MM.1S (cell line): ENCODE data around the gene OR5B12.

ENCODE experiments used
- DNase-seq: peaks from one replicate; pipeline ENCODE4 v3.0.0-alpha.2; 2015
- H2AFZ ChIP-seq: fragments of 300-600 bp; sonication (generic); 2 replicates; pipeline ENCODE4 v1.6.0; 2016; ENCODE audit warnings: antibody characterized with exemption, low read length
- H3F3A ChIP-seq: fragments of 300-600 bp; sonication (generic); 2 replicates; pipeline ENCODE4 v1.6.1; 2016; ENCODE audit warnings: mild to moderate bottlenecking, antibody characterized with exemption, low read length, moderate library complexity, mixed read lengths; ENCODE audit not compliant: insufficient read depth
- H3K27ac ChIP-seq: fragments of 300-600 bp; sonication (generic); 2 replicates; pipeline ENCODE4 v1.5.1; 2016; ENCODE audit warnings: mild to moderate bottlenecking, low read length
- H3K27me3 ChIP-seq: fragments of 300-600 bp; sonication (generic); replicated peaks from 2 replicates; pipeline ENCODE4 v1.6.0; 2016; ENCODE audit warnings: low read length; ENCODE audit not compliant: insufficient read depth
- H3K36me3 ChIP-seq: fragments of 300-600 bp; sonication (generic); replicated peaks from 2 replicates; pipeline ENCODE4 v1.6.1; 2016; ENCODE audit warnings: mild to moderate bottlenecking, low read length, mixed read lengths; ENCODE audit not compliant: insufficient read depth
- H3K4me1 ChIP-seq: fragments of 300-600 bp; sonication (generic); 2 replicates; pipeline ENCODE4 v1.6.1; 2016; ENCODE audit warnings: low read length, mixed read lengths
- H3K4me2 ChIP-seq: fragments of 300-600 bp; sonication (generic); 2 replicates; pipeline ENCODE4 v1.6.0; 2016; ENCODE audit warnings: low read depth, low read length
- H3K4me3 ChIP-seq: fragments of 300-600 bp; sonication (generic); 2 replicates; pipeline ENCODE4 v1.5.1; 2016; ENCODE audit warnings: low read length, mixed read lengths
- H3K79me2 ChIP-seq: fragments of 300-600 bp; sonication (generic); 2 replicates; pipeline ENCODE4 v1.6.1; 2016; ENCODE audit warnings: mixed run types, low read length, mixed read lengths
- H3K9ac ChIP-seq: fragments of 300-600 bp; sonication (generic); 2 replicates; pipeline ENCODE4 v1.6.1; 2016; ENCODE audit warnings: low read length, mixed read lengths
- H3K9me2 ChIP-seq: fragments of 300-600 bp; sonication (generic); replicated peaks from 2 replicates; pipeline ENCODE4 v1.6.1; 2016; ENCODE audit warnings: mild to moderate bottlenecking, low read length, mixed read lengths; ENCODE audit not compliant: insufficient read depth
- H3K9me3 ChIP-seq: fragments of 300-600 bp; sonication (generic); replicated peaks from 2 replicates; pipeline ENCODE4 v1.6.1; 2016; ENCODE audit warnings: mild to moderate bottlenecking, low read length, mixed read lengths; ENCODE audit not compliant: insufficient read depth
- H4K20me1 ChIP-seq: fragments of 300-600 bp; sonication (generic); 2 replicates; pipeline ENCODE4 v1.6.1; 2016; ENCODE audit warnings: mild to moderate bottlenecking, low read length, moderate library complexity, mixed read lengths; ENCODE audit not compliant: insufficient read depth
- EZH2 ChIP-seq: fragments of 300-600 bp; sonication (generic); optimal IDR thresholded peaks from 2 replicates; pipeline ENCODE3; 2017; ENCODE audit warnings: low read depth, mild to moderate bottlenecking, antibody characterized with exemption, low read length, mixed read lengths
- EZH2phosphoT487 ChIP-seq: fragments of 300-600 bp; sonication (generic); IDR thresholded peaks from 2 replicates; pipeline ENCODE4 v1.6.1; 2018; ENCODE audit warnings: antibody characterized with exemption, low read length
- TF ChIP-seq, protein P1 (sequence below): fragments of 300-600 bp; sonication (generic); IDR thresholded peaks from 2 replicates; pipeline ENCODE4 v1.5.1; 2016; ENCODE audit warnings: antibody characterized with exemption, low read length, mixed read lengths

OR5B12 gene

DNA sequence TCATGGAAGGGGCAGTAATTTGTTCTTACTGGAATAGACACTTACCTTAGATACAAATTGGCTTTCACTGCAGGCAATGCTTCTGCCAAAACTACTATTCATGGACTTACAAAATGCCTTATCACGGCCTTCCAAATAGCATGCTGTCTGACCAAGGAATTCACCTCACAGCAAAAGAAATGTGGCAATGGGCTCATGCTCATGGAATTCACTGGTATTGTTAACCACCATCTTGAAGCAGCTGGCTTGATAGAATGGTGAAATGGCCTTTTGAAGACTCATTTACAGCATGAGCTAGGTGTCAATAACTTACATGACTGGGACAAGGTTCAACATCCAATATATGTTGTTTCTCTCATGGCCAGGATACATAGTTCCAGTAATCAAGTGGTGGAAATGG, 43.9 kb upstream of the OR5B12 start:
- Histone ChIP-seq H3K9me2 (no peaks in the 10 kb centered on the region), H3K9ac (no peak overlapping the region), H3K79me2 (no peaks in the 10 kb centered on the region), H3K9me3 (no peaks in the 10 kb centered on the region), H3F3A (no peaks in the 10 kb centered on the region), H3K4me3 (no peak overlapping the region), H4K20me1 (no peaks in the 10 kb centered on the region), H3K36me3 (no peaks in the 10 kb centered on the region), H3K27ac (no peak overlapping the region), H3K27me3 (no peaks in the 10 kb centered on the region), H2AFZ (no peak overlapping the region), H3K4me2 (no peak overlapping the region), H3K4me1 (no peaks in the 10 kb centered on the region)
- DNase-seq: no peak
- TF ChIP-seq EZH2phosphoT487: no peak

DNA sequence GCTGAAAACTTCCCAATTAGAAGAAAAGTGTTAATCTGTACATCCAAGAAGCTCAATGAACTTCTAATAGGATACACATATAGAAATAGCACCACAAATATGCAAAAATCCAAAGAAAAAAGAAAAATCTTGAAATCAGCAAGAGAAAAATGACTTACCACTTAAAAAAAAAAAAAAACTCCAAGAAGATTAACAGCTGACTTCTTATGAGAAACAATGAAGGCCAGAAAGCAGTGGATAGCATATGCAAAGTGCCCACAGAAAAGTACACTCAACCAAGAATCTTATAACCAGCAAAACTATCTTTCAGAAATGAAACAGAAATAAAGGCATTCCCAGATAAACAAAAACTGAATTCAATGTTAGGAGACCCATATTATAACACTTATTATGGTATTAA, 29.9 kb upstream of the OR5B12 start:
- H4K20me1 ChIP-seq: no peaks in the 10 kb centered on the region
- H3K4me2 ChIP-seq: no peak overlapping the region
- no peaks in the 10 kb centered on the region for H3K4me1 ChIP-seq
- H3F3A ChIP-seq: no peaks in the 10 kb centered on the region
- no peak overlapping the region for H3K27ac ChIP-seq
- H3K9ac ChIP-seq: no peak overlapping the region
- no peaks in the 10 kb centered on the region for H3K27me3 ChIP-seq
- no peak overlapping the region for H3K4me3 ChIP-seq
- TF ChIP-seq EZH2phosphoT487: no peak
- TF ChIP-seq, protein P1, sequence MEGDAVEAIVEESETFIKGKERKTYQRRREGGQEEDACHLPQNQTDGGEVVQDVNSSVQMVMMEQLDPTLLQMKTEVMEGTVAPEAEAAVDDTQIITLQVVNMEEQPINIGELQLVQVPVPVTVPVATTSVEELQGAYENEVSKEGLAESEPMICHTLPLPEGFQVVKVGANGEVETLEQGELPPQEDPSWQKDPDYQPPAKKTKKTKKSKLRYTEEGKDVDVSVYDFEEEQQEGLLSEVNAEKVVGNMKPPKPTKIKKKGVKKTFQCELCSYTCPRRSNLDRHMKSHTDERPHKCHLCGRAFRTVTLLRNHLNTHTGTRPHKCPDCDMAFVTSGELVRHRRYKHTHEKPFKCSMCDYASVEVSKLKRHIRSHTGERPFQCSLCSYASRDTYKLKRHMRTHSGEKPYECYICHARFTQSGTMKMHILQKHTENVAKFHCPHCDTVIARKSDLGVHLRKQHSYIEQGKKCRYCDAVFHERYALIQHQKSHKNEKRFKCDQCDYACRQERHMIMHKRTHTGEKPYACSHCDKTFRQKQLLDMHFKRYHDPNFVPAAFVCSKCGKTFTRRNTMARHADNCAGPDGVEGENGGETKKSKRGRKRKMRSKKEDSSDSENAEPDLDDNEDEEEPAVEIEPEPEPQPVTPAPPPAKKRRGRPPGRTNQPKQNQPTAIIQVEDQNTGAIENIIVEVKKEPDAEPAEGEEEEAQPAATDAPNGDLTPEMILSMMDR: no peak
- no peaks in the 10 kb centered on the region for H3K9me2 ChIP-seq
- no peaks in the 10 kb centered on the region for H3K9me3 ChIP-seq
- H2AFZ ChIP-seq: no peak overlapping the region
- H3K79me2 ChIP-seq: no peaks in the 10 kb centered on the region
- no peaks in the 10 kb centered on the region for H3K36me3 ChIP-seq
- no peak for DNase-seq

DNA sequence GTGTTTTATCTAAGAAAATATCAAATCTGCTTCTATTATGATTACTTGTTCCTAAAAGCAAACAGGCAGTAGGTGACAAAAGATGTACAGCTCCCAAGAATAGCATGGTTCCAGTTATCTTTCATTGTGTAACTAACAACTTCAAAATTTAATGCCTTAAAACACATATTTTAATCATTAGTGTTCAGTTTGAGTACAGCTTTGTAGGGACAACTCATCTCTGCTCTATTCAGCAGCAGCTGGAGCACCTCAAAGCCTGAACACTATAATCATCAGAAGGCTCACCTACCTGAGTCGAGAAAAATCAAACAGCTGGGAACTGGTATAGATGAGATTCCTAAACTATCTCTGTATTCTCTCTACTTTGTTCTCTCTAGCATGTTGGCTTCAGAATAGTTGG, 24.3 kb upstream of the OR5B12 start:
- H3K9me2 ChIP-seq: no peaks in the 10 kb centered on the region
- H3F3A ChIP-seq: no peaks in the 10 kb centered on the region
- H4K20me1 ChIP-seq: no peaks in the 10 kb centered on the region
- H3K4me1 ChIP-seq: no peaks in the 10 kb centered on the region
- H3K36me3 ChIP-seq: no peaks in the 10 kb centered on the region
- H3K4me3 ChIP-seq: no peak overlapping the region
- H3K27ac ChIP-seq: no peak overlapping the region
- no peak for DNase-seq
- no peaks in the 10 kb centered on the region for H3K27me3 ChIP-seq
- TF ChIP-seq EZH2 (no peak), EZH2phosphoT487 (no peak)
- TF ChIP-seq, protein P1: no peak
- no peaks in the 10 kb centered on the region for H3K9me3 ChIP-seq
- no peak overlapping the region for H3K9ac ChIP-seq
- no peaks in the 10 kb centered on the region for H3K79me2 ChIP-seq
- no peak overlapping the region for H2AFZ ChIP-seq
- no peak overlapping the region for H3K4me2 ChIP-seq

DNA sequence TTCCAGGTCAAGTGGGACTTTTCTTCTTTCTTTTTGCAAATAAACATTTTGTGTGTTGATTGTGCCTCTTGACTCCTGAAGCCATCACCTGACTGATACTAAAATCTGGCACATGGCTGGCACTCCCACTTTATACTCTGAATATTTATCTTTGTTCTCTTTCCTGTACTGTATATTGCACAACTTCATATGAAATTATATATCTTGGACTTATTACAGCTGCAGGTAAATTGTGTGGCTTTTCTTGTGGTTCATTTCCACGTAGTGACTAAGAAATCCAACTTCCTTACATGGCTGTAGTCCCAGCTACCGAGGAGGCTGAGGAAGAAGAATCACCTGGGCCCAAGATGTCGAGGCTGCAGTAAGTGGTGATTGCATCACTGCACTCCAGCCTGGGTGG, 23.7 kb upstream of the OR5B12 start:
- Histone ChIP-seq H3K4me1 (no peaks in the 10 kb centered on the region), H3K9me3 (no peaks in the 10 kb centered on the region), H3K9me2 (no peaks in the 10 kb centered on the region), H3K4me2 (no peak overlapping the region), H3F3A (no peaks in the 10 kb centered on the region), H3K79me2 (no peaks in the 10 kb centered on the region), H2AFZ (no peak overlapping the region), H4K20me1 (no peaks in the 10 kb centered on the region), H3K9ac (no peak overlapping the region), H3K27ac (no peak overlapping the region), H3K36me3 (no peaks in the 10 kb centered on the region), H3K4me3 (no peak overlapping the region), H3K27me3 (no peaks in the 10 kb centered on the region)
- TF ChIP-seq EZH2: no peak
- no peak for TF ChIP-seq EZH2phosphoT487
- TF ChIP-seq, protein P1: no peak
- DNase-seq: no peak
